Mammary epithelial cell (primary cell): ENCODE results near the gene RTN4.

Experiments used
- CTCF ChIP-seq, 2 donors: IDR thresholded peaks in 1 of 2; conservative IDR thresholded peaks in 1 of 2; 2 replicates each; pipeline ENCODE4 v1.5.1; 2011 to 2012; ENCODE audit warnings: inconsistent platforms in 2 of 2, low read length in 2 of 2, mild to moderate bottlenecking in 2 of 2, control low read depth in 1 of 2, low read depth in 1 of 2; ENCODE audit not compliant: insufficient read depth in 1 of 2; ENCODE audit errors: extremely low read depth in 1 of 2
- EZH2 ChIP-seq: IDR thresholded peaks from 2 replicates; pipeline ENCODE4 v1.6.1; 2012; ENCODE audit warnings: low read length, inconsistent platforms, borderline replicate concordance

- TF ChIP-seq CTCF (conservative IDR thresholded peaks at IDR 0.05 in 1 of 2, IDR thresholded peaks at IDR 0.05 in 1 of 2; ENCODE audit: extremely low read depth in 1 of 2, insufficient read depth in 1 of 2, low read depth in 1 of 2, low read length in 2 of 2) (no peak), EZH2 (no peak)
Measured at GRCh38 chr2:54963476-54963875, 86.8 kb downstream of the RTN4 start.
